HG02885 (cell line): ENCODE results near the gene SND1.
"Not testable (repeated sequence)": the region's sequence is repeated elsewhere in the genome, so short reads cannot be mapped to it uniquely, and the experiment has no call there.

Experiments used
- ATAC-seq: cut with Tn5 transposase; IDR thresholded peaks from one replicate; pipeline ENCODE4 v1.9.1; 2021; ENCODE audit warnings: mild to moderate bottlenecking; ENCODE audit not compliant: unreplicated experiment, poor library complexity

Gene SND1

GRCh38 chr7:127897704-127898454 lies 245.9 kb downstream of the SND1 start:
- peak; percentile 30 for ATAC-seq

DNA sequence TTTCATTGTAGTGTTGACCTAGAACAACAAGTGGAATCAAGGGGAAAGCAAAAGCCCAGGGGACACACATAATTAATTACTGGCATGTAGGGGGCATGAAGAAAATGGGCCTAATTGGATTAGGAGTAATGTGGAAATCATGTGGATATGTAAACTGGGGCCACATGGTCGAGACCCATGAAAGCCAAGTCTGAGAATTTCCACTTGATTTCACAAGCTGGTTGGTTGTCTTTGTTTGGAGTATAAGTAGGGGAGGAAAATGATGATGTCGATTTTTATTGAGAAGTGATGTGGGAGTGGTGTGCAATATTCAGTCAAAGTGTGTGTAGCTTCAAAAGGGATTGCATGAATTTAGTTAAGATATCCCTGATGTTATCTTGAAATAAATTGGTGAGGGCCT lies 247.4 kb downstream of the SND1 start:
- ATAC-seq = no peak

DNA sequence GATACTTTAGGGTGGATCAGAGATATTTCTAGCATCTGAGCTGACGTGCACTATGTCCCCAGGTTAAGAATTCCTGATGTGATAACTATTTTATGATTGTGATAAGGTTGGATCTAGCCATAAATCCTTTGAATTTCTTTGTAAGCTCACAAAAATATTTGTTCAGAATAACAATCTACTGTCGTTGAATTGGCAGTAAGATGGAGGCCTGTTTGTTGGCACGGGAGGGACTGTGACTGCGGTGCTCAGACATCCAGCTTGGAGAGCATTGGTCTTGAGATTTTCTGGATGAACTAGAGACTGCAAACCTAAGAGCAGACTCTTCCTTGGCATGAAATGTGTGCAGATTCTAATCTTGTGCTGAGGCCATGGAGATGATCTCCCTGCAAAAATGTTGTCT lies 248.1 kb downstream of the SND1 start:
- no peak for ATAC-seq

GRCh38 chr7:127900732-127901685 lies 249.0 kb downstream of the SND1 start:
- peak; percentile 52 for ATAC-seq

- ATAC-seq = peak; percentile 52
Measured at GRCh38 chr7:127901895-127902703, 250.1 kb downstream of the SND1 start.

GRCh38 chr7:127902753-127903152 lies 250.8 kb downstream of the SND1 start:
- not testable (repeated sequence) for ATAC-seq

DNA sequence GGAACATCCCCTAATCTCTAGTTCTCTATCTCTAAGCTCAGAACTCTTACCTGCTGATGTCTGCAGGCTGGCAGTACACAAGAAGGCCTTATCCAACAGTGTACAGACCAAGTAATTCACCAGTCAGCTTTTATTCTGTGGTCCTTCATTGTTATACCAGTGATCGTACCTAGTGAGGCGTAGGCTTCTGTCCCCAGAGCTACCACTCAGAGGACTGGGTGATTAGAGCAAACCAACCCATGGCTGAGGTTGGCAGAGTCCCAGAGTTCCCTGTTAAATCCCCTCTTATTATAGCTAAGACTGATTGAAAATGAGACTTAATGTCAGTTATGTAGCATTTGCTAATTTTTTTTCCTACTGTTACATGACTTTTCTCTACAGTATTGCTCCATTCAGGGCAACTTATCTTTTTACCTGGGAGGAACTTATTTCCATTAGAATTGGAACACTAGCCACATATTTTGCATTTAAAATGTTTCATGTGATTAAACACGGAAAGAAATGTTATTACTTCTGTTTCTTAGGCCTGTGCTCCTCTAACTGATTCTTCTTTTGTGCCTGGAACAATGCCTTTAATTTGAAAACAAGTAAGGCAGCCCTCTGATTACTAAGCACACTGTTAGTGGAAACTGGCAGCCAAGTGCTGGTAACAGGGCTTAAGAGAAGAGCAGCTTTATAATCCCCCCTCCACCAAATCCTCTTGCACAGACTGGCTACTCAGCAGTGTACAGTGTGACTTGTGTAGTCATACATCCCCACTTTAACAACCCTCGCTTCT lies 252.1 kb downstream of the SND1 start:
- ATAC-seq = no peak

GRCh38 chr7:127904670-127904985 lies 252.6 kb downstream of the SND1 start:
- ATAC-seq = no peak

DNA sequence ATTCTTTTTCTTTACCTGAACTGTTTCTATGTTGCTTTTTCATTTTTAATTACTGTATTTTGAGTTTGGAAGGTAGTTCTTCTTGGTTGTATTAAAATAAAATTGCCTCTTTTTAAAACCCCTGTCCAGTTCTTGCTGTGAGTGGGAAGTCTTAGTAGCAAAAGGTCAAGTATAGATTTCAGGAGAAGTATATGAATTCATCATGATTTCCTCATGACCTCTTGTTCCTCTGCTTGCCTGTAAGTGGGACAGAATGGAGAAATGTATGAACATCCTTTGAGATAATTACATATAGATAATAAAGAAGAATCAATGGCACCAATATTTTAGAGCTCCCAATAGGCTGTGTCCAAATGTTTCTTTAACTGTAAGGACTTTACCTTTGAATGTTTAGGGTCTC lies 253.0 kb downstream of the SND1 start:
- no peak for ATAC-seq

- ATAC-seq = no peak
Measured at GRCh38 chr7:127905491-127906330, 253.7 kb downstream of the SND1 start.

- ATAC-seq = no peak
Measured at GRCh38 chr7:127907110-127908040, 255.4 kb downstream of the SND1 start.

DNA sequence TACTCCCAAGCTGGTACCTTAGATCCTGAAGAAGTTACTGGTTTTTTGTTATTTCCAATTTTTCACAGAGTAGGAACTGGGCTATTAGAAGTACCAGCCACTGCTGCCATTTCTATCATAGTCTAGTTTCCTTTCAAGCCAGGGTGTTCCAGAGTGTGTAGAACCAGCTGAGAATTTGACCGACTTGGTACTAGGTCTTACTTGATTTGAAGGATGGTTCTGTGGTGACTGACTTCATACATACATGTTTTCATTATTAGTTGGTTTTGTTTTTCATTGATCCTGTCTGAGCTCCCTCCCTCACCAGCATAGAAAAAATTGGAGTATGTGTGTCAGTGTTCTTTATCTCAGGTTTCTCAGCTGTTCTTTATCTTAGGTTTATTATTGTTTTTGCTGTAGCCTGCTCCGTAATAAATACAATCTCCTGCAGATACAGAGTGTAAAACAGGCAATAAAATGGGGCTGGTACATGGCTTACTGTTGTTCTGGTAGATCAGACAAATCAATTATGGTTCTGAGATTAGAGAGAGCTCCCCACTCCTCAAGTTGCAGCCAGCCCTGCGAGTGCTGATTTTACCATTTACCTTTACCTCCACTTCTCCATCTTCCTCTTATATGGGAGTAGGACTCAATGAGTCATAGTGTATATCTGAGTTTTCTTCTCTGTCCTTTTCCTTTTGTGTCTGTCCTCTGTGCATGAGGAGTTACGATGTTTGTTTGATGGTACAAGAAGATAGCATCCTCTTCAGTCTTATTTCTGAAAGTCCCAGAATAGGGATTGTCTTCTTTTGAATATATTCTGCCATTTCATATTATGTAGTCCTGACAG lies 256.6 kb downstream of the SND1 start:
- no peak for ATAC-seq

DNA sequence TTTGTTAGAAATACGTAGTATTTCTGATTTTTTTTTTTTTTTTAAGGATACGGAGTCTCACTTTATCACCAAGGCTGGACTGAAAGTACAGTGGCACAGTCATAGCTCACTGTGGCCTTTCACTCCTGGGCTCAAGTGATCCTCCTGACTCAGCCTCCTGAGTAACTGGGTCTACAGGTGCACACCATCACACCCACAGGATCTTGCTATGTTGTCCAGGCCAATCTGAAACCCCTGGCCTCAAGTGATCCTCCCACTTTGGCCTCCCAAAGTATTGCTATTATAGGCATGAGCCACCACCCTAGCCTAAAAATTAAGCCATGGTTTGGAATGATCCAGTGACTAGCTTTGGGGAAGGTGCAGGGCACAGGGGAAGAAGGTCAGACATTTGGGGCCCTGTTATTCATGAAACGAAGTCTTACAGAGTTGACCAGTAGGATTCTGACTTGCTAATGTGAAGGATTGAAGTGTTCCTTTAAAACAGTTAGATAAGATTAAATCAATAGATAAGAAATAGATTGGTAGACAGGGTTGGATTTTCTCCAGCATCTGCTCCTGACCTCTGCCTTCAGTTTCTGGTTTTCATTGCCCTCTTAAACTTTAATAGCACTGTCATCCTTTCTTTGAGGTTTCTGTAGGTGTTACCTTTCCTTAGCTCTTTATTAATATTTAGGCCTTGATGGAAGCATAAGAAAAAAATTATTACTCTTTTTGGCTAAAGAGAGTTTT lies 257.6 kb downstream of the SND1 start:
- ATAC-seq = no peak

DNA sequence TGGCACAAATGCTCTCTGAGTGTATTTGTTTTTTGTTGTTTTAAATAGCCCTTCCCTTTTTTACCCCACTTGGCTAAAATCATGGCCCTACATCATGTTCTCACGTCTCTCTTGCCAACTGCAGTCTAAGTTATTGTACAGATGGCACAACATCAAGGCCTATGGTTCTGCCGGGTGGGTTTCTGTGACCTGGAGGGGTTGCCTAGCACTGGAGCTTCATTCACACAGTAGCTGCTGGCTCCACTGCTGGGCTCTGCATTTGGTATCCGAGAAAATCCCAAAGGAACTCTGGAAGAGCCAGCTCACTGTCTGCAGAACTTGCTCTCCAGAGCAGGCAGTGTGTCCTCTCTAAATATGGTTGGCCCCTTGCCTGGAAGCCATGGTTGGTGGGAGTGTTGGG lies 258.7 kb downstream of the SND1 start:
- ATAC-seq = no peak

GRCh38 chr7:127911968-127912511 lies 260.0 kb downstream of the SND1 start:
- peak; percentile 83 for ATAC-seq

- ATAC-seq = no peak
Measured at GRCh38 chr7:127912901-127913300, 260.9 kb downstream of the SND1 start.
